GM18502 (cell line): Measurements from ENCODE around the gene ULK4.
"Not testable (repeated sequence)": the region's sequence is repeated elsewhere in the genome, so short reads cannot be mapped to it uniquely, and the experiment has no call there.

Experiments used
- ATAC-seq: cut with Tn5 transposase; IDR thresholded peaks from one replicate; pipeline ENCODE4 v1.9.1; 2021; ENCODE audit warnings: mild to moderate bottlenecking; ENCODE audit not compliant: unreplicated experiment, poor library complexity

Gene ULK4

DNA sequence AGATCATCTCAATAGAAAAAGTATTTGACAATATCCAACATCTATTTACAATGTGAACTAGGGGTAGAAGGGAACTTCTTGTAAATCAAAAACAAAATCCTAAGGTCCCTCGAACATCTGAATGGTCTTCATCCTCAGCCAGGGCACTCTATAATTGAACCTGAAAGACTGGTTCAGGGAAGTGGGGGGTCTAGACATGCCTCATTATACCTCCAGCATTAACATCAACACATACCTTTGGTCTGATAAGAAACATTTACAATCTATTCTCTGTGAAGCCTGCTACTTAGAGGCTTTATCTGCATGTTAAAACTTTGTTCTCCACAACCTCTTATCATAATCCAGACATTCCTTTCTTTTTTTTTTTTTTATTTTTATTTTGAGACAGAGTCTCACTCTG is 550.8 kb downstream of the ULK4 start:
- no peak for ATAC-seq

DNA sequence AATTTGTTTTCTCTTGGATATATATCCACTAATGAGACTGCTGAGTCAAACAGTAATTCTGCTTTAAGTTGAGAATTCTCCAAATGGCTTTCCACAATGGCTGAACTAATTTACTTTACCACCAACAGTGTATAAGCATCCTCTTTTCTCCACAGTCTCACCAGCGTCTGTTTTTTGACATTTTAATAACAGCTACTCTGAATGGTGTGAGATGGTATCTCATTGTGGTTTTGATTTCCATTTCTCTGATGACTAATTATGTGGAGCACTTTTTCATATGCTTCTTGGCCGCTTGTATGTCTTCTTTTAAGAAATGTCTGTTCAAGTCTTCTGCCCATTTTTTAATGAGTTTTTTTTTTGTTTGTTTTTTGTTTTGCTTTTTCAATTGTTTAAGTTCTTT is 556.4 kb downstream of the ULK4 start:
- no peak for ATAC-seq

DNA sequence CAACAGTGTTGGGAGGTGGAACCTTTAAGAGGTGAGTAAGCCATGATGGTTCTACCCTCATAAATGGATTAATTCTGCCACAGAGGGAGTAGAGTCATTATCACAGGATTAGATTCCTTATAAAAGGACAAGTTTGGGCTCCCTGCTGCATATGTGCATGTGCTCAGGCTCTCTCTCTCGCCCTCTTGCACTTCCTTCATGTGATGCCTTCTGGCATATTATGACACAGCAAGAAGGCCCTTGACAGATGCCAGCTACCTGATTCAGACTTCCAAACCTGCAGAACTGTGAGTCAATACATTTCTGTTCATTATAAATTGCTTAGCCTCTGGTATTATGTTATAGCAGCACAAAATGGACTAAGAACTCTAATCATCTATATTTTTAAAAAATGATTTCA is 557.3 kb downstream of the ULK4 start:
- no peak for ATAC-seq

DNA sequence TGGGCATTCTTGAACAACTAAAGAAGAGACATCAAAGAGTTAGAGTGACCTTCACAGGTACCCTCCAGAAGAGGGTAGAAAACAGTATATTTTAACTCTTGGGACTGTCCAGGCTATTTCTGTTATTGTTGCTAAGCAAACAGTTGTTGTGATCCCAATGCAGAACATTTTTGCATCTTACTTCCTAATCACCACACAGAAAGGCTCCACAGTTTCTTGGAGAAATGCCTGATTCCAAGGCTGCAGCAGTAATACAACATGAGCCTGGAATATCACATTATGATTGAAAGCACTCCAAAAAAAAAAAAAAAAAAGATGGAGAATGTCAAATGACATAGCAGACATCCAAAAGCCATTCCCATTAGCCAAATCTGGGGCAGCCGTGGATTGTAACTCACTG is 567.0 kb downstream of the ULK4 start:
- no peak for ATAC-seq

DNA sequence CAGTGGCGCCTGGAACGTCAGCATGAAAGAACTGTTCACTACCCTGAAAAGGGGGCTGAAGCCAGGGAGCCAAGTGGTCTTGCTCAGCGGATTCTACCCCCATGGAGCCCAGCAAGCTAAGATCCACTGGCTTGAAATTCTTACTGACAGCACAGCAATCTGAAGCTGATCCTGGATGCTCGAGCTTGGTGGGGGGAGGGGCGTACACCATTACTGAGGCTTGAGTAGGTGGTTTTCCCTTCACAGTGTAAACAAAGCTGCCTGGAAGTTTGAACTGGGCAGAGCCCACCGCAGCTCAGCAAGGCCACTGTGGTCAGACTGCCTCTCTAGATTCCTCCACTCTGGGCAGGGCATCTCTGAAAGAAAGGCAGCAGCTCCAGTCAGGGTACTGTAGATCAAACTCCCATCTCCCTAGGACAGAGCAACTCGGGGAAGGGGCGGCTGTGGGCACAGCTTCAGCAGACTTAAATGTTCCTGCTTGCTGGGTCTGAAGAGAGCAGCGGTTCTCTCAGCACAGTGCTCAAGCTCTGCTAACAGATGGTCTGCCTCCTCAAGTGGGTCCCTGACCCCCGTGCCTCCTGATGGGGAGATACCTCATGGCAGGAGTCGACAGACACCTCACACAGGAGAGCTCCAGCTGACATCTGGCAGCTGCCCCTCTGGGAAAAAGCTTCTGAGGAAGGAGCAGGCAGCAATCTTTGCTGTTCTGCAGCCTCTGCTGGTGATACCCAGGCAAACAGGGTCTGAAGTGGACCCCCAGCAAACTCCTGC is 591.0 kb downstream of the ULK4 start:
- ATAC-seq = not testable (repeated sequence)

DNA sequence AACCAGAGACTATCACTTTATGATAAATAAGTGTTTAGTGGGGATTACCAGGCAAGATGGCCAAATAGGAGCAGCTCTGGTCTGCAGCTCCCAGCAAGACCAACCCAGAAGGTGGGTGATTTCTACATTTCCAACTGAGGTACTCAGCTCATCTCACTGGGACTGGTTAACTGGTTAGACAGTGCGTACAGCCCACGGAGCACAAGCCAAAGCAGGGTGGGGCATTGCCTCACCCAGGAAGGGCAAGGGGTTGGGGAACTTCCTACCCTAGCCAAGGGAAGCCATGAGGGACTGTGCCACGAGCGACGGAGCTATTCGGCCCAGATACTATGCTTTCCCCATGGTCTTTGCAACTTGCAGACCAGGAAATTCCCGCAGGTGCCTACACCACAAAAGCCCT is 591.6 kb downstream of the ULK4 start:
- no peak for ATAC-seq

DNA sequence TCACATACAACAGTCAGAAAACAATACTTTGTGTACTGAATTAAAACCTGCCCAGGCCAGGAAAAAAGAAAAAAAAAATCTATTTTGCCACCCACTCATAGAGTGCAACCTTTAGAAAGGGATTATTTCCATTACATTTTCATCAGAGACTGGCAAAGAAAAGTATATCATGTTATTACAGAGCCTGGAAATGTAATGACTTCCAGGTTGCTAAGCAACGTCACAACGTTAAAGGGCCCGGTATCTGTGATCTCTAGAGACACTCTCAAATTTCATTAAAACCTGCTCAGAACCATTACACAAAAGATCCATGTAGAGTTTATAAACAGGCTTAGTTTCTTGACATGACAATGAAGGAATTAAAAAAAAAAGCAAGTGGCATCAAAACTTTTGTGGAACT is 592.1 kb downstream of the ULK4 start:
- no peak for ATAC-seq

DNA sequence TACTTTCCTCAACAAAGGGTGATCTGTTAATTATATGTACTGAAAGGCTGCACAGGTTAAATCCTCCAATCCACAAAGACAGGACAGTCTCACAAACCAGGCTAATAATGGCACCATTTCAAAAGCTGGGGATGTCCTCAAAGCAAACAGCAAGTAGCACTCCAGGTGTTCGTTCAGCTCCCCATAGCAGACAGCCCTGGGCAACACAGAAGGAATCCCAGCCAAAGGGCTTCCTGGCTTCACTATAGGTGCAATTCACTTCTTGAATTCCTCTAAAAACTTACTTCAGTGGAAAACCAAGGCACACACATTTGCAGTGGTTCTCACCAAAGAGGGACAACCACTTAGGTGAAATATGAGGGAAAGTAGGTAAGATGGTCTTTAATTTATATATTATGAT is 595.9 kb downstream of the ULK4 start:
- no peak for ATAC-seq

DNA sequence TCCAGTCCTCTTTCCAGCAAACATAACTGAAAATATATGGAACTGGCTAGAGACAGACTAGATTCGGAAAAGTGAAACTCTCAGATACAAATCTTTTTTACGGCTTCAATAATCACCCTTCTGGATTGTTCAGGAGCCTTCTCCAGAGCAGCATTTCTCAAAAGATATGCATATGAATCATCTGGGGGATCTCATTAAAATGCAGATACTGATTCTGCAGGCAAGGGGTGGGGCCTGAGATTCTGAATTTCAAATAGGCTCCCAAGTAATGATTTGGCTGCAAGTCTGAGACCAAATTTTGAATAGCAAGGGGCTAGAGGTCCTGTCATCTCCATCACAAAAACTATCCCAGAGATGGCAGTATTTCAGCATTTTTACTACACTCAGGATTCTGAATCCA is 597.2 kb downstream of the ULK4 start:
- no peak for ATAC-seq

DNA sequence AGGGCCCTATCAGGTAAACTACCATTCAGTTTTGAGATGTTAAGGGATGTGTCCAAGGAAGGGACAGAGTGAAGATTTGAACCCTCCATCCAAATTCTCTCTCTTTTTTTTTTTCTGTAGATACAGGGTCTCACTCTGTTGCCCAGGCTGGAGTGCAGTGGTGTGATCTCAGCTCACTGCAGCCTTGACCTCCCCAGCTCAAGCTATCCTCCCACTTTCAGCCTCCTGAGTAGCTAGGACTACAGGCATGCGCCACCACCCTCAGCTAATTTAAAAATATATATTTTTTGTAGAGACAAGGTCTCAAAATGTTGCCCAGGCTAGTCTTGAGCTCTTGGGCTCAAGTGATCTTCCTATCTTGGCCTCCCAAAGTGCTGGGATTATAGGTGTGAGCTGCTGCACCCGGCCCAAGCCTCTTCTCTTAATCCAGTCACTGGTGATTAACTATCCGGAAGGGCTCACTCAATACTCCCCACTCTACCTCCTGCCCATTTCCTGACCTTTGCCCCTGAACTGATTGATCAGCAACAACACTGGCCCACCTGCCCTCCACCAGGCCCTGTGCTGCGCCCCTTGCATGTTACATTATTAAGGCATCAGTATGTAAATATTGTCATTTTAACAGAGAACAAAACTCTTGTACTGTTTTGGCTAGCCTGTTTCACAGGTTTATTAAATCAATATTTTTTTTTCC is 597.9 kb downstream of the ULK4 start:
- no peak for ATAC-seq

DNA sequence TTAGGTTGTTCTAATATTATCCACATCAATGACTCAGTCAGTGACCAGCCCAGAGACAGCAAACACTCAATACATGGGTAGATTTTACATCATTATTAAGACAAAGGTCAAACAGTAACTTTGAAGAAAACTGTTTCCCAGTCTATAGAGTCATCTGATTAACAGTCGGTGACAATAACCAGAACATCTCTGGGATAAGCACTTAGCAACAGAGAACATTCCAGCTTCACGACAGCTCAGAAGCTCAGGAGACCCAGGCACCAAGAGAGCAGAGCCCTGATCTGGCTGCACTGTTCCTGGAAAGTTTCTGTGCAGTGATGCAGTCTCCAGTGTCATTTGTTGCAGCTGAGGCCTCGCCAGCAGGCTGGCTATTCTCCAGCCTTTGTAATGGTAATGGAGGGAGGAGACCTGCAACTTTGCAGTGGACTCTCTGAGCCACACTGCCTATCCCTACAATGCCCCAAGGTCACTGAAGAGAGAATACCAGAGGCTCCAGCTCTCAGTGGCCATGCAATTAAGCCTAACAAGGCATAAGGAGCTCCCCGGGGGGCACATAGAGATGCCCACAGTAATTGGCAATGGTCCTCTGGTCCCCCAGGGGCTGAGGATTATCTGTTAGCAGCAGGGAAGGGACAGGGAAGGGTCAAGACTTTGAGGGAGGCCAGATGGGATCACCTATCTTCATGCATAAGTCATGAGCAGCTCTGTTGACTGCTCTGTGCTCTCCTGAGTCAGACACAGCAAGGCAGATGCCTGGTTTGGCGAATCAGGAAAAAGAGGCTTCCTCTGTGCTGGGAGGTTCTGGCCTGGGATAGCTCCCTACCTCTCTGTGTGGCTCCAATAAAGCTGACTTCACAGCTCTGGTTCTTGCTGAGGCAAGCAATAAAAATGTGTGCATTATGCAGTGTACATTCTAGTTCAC is 599.0 kb downstream of the ULK4 start:
- no peak for ATAC-seq

DNA sequence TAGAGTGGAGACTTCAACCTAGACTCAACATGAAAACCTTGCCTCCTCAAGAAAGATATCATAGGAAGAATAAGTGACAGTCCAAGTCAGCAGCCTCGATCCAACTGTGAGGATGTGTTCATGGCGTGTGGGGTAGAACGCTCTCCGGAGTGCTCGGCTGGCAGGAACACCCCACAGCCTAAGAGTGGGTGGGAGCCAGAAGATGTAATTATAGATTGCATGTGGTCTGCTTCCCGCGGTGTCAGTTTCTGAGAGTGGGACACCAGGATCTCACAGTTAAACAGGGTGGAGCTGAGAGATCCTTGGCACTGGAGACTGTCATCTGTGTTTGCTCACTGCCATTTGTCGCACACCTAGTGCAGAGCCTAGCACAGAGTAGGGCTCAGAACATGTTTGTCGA is 604.6 kb downstream of the ULK4 start:
- no peak for ATAC-seq

DNA sequence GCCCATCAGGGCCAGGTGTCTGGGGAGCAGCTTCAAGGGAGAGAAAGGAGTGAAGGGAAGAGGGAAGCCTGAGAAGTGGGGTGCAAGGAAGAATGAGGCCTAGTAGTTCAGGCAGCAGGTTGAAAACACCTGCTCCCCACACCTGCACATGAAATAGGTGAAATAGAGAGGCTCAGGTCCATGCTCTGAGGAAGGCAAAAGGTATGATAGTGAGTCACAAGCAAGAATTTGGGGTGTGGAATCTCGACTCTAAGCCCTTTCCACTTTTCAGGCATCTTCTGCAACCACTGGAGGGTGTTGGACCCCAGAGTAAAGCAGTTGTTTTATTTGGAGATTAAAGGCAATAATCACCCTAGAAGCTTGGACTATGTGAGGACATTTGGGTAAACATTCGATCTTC is 605.1 kb downstream of the ULK4 start:
- no peak for ATAC-seq

DNA sequence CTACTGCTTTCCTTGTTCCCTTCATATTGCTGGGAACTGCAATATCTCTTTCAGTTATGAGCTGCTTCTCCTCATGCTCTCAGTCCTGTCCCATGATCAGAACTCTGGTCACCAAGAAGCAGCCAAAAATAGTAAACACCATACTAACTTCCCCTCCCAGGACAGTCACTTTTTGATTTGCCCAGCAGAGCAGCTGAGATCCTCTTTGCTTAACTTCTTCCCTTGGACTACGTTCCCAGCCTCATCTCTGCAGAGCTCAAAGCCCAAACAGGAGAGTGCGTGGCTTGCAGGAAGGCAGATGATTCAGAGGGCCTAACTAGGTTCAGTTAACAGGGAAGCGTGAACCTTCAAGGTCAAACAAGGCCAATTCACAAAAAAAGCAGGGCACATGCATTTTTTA is 609.4 kb downstream of the ULK4 start:
- no peak for ATAC-seq

DNA sequence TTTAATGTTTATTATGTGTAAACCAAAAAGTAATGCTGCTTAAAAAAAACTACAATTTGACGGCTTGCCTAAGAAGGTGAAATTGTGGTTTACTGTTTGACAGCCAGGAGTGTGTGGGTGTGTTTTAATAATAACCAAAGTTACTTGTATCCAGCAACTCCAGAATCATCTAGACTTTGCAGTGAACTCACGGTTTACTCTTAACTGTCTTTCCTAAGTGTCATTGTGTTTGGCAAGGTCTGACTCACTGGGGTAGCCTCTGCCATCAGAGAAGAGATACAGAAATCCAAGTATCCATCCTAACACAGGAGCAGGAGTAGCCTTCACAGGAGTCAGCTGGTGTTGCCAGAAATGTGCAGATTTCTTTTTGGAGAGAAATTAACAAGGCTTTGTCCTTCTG is 611.5 kb downstream of the ULK4 start:
- ATAC-seq = no peak

DNA sequence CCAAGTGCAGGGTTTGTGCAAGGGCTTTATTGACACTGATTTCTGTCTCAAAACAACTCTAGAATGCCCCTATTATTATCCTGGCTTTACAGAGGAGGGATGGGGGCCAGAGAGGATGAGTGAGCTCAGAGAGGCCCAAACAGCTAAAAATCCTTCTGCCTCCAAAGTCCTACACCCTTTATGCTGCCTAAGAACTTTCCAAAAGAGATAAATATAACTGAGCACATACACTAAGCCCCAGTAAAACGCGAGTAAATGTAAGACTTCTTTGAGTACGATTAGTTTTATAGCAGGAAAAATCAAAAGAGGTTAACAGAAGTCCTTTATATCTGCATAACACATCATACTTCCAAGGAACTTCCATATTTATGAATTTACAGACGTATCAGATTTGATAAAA is 613.5 kb downstream of the ULK4 start:
- no peak for ATAC-seq

DNA sequence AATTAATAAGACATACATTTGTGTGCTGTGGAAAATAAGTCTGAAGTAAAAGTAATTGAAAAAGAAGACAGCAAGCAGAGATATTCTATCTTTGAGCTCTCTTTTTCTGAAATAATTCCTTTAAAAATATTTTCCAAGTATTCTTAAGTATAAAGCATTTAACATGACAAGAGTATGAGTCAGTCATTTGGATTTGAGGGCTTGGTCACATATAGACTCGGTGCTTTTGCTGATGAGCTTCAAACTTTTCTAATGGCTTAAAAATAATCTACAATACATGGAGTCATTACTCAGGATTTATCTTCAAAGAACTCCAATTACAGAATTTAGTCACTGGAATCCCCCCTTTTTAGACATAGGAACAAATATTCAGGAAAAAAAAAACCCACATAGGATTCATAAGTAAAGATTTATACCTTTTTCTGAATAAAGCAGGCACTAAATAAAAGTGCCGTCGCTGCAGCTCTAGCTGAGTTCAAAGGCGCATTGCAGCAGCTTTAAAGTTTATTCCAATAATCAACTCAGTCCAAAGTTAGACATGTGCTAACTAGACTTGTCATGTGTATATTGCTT is 615.1 kb downstream of the ULK4 start:
- no peak for ATAC-seq

DNA sequence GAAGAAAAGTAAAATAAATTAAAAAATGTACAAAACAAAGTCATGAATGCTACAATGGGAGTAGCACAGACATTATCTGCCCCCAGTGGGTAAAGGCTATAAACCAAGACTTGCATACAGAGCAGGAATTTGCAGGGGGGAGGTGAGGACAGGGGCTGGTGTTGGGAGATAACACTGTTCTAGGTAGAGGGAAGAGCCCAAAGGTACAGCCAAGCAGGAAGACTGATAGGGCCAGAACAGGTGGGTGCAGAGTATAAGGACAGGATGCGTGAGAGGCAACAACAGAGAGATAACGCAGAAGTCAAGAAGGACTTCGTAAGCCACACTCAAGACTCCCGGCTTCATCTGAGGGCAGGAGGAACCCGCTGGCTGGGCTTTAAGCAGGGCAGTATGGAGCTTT is 616.1 kb downstream of the ULK4 start:
- no peak for ATAC-seq

DNA sequence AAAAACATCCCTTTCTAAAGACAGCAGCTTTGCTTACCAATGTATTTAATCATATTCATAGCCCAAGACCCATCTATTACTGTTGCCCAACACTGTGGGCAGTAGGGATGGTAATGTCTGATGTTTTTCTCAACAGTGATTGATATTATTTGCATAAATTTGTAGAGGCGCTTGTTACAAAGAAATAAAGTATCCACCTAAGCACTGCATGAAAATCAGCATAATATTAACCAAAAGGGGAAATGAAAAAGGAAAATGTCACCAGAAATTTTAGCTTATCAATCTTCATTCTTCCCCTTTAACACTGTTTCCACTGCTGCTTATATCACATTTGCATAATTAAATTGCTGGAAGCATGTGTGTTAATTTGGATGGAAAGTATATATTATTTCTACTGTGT is 622.1 kb downstream of the ULK4 start:
- ATAC-seq = no peak

DNA sequence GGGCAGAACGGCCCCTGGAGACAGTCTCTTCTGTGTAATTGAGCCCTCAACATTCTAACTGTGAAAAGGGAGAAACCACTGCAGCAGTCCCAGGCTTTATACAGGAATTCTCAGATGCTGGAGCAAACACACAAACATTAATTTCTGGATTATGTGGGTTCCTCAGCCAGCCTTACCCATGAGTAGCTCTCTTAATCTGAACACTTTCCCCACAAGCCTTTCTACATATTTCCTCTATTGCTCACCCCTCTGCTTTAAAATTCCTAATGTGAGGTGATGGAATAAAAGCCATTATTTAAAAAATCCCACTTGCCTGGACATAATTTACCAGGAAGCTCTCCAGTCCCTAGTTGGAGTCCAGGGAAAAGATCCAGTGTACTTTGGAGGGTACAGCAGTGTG is 623.6 kb downstream of the ULK4 start:
- ATAC-seq = no peak

DNA sequence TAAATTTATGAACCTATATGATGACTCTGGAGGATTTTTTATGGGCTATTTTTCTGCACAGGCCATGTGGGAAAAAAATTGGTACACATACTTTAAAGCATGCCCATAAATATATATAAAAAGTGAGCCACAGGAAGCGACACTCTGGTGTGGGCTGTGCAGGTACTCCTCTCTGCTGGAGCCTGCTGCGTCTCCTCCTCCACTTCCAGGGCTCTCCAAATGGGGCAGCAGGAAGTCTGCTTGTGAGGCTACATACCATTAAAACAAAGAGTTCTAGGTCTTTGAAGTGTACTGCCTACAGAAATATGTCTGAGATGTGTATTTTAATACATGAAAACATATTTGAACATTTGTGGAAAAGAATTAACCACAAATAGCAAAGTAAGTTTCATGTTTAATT is 627.5 kb downstream of the ULK4 start:
- ATAC-seq = no peak
